GM12875 (cell line): ENCODE results near the gene MRAS.

Experiments used
- H3K4me3 ChIP-seq: one replicate; pipeline ENCODE4 v1.5.1; 2011; ENCODE audit warnings: low read depth, low read length, control low read depth
- CTCF ChIP-seq: IDR thresholded peaks from 2 replicates; pipeline ENCODE4 v1.5.1; 2011; ENCODE audit warnings: low read depth, mild to moderate bottlenecking, control low read depth, inconsistent platforms, low read length, moderate library complexity, borderline replicate concordance; ENCODE audit not compliant: insufficient read depth

Gene MRAS

GRCh38 chr3:138366006-138366759, 17.8 kb downstream of the MRAS start:
- TF ChIP-seq CTCF: no peak
- H3K4me3 ChIP-seq: no peak overlapping the region

- TF ChIP-seq CTCF: no peak
- H3K4me3 ChIP-seq: no peak overlapping the region
These were observed 19.0 kb downstream of the MRAS start for GRCh38 chr3:138367326-138367850.

- no peak for TF ChIP-seq CTCF
- no peak overlapping the region for H3K4me3 ChIP-seq
These were observed 19.5 kb downstream of the MRAS start for GRCh38 chr3:138367911-138368310.

GRCh38 chr3:138369151-138369900, 20.9 kb downstream of the MRAS start:
- no peak overlapping the region for H3K4me3 ChIP-seq
- TF ChIP-seq CTCF: no peak

- no peak overlapping the region for H3K4me3 ChIP-seq
- no peak for TF ChIP-seq CTCF
These were observed 21.9 kb downstream of the MRAS start for GRCh38 chr3:138370321-138370720.

- TF ChIP-seq CTCF: no peak
- no peak overlapping the region for H3K4me3 ChIP-seq
These were observed 22.9 kb downstream of the MRAS start for GRCh38 chr3:138371070-138371965.
